ENCODE results near the gene TTLL5. TPM values are rescaled to one million over a fixed set of nuclear protein-coding genes. Genes with fewer than 3 reads are reported as not detected.
"Not testable (repeated sequence)": the region's sequence is repeated elsewhere in the genome, so short reads cannot be mapped to it uniquely, and the experiment has no call there.

Gene TTLL5
- total RNA-seq, 1 donor from 2014 or later, result 15.5 TPM

GRCh38 chr14:75913183-75913582, 252.1 kb downstream of the TTLL5 start:
- DNase-seq (ENCODE audit: low read depth), result no peak
- no peak for TF ChIP-seq CTCF (IDR thresholded peaks at IDR 0.05; ENCODE audit: insufficient read depth, low read length, severe bottlenecking)
- FAIRE-seq, result no peak
- Histone ChIP-seq H3K27me3 (ENCODE audit: control insufficient read depth, insufficient read depth, low read length) (no peaks in the 10 kb centered on the region), H3K36me3 (ENCODE audit: control insufficient read depth, insufficient read depth, low read length) (peaks cover under 1% of the 10 kb centered on the region), H3K4me3 (ENCODE audit: low read depth, low read length) (no peak overlapping the region)

- DNase-seq (ENCODE audit: low read depth), result peak; percentile 37
Measured at GRCh38 chr14:75915045-75915444, 254.0 kb downstream of the TTLL5 start.

GRCh38 chr14:75917322-75917945, 256.4 kb downstream of the TTLL5 start:
- TF ChIP-seq CTCF (IDR thresholded peaks at IDR 0.05; ENCODE audit: insufficient read depth, low read length, severe bottlenecking), result no peak
- H3K27me3 ChIP-seq (ENCODE audit: control insufficient read depth, insufficient read depth, low read length), result no peaks in the 10 kb centered on the region
- H3K4me3 ChIP-seq (ENCODE audit: low read depth, low read length), result no peak overlapping the region
- DNase-seq (ENCODE audit: low read depth) (no peak), FAIRE-seq (no peak)
- H3K36me3 ChIP-seq (ENCODE audit: control insufficient read depth, insufficient read depth, low read length), result no peaks in the 10 kb centered on the region

More at GRCh38 chr14:75915045-75915444, 254.0 kb downstream of the TTLL5 start:
- no peak for TF ChIP-seq CTCF (IDR thresholded peaks at IDR 0.05; ENCODE audit: insufficient read depth, low read length, severe bottlenecking)
- Histone ChIP-seq H3K27me3 (ENCODE audit: control insufficient read depth, insufficient read depth, low read length) (no peaks in the 10 kb centered on the region), H3K4me3 (ENCODE audit: low read depth, low read length) (no peak overlapping the region), H3K36me3 (ENCODE audit: control insufficient read depth, insufficient read depth, low read length) (no peaks in the 10 kb centered on the region)
- no peak for FAIRE-seq

GRCh38 chr14:75917946-75918335, 256.9 kb downstream of the TTLL5 start:
- Histone ChIP-seq H3K27me3 (ENCODE audit: control insufficient read depth, insufficient read depth, low read length) (no peaks in the 10 kb centered on the region), H3K4me3 (ENCODE audit: low read depth, low read length) (no peak overlapping the region), H3K36me3 (ENCODE audit: control insufficient read depth, insufficient read depth, low read length) (no peaks in the 10 kb centered on the region)
- DNase-seq (ENCODE audit: low read depth), result no peak
- no peak for FAIRE-seq
- no peak for TF ChIP-seq CTCF (IDR thresholded peaks at IDR 0.05; ENCODE audit: insufficient read depth, low read length, severe bottlenecking)

GRCh38 chr14:75920421-75920820, 259.4 kb downstream of the TTLL5 start:
- FAIRE-seq; H3K27me3 ChIP-seq (ENCODE audit: control insufficient read depth, insufficient read depth, low read length); H3K36me3 ChIP-seq (ENCODE audit: control insufficient read depth, insufficient read depth, low read length); DNase-seq (ENCODE audit: low read depth); H3K4me3 ChIP-seq (ENCODE audit: low read depth, low read length): not testable (repeated sequence)

GRCh38 chr14:75925141-75925840, 264.2 kb downstream of the TTLL5 start:
- H3K36me3 ChIP-seq (ENCODE audit: control insufficient read depth, insufficient read depth, low read length); DNase-seq (ENCODE audit: low read depth); FAIRE-seq: not testable (repeated sequence)

More at GRCh38 chr14:75925141-75925840, 264.2 kb downstream of the TTLL5 start:
- not testable (repeated sequence) for H3K27me3 ChIP-seq (ENCODE audit: control insufficient read depth, insufficient read depth, low read length); H3K4me3 ChIP-seq (ENCODE audit: low read depth, low read length)
